Right lobe of liver (tissue), 6 donors: ENCODE data around the gene CXorf65. TPM values are rescaled to one million over a fixed set of nuclear protein-coding genes. Genes with fewer than 3 reads are reported as not detected.

ENCODE experiments used
- ATAC-seq, 4 donors: fragments of 200-7000 bp; cut with Tn5 transposase; one replicate each; pipeline ENCODE4 v1.9.1; 2020; ENCODE audit warnings: mild to moderate bottlenecking in 4 of 4, moderate library complexity in 4 of 4
- DNase-seq, 3 donors: peaks; one replicate each; pipeline ENCODE4 v3.0.0-alpha.2; 2020
- H3K27ac ChIP-seq, 3 donors: fragments of 200-600 bp; one replicate each; pipeline ENCODE4 v1.8.0; 2022
- H3K27me3 ChIP-seq, 2 donors: fragments of 200-600 bp; one replicate each; pipeline ENCODE4 v1.8.0; 2022
- H3K36me3 ChIP-seq, 4 donors: fragments of 200-600 bp; sonication (generic) in 1 of 4; one replicate each; pipeline versions ENCODE4 v1.5.1 to v1.8.0; 2017 to 2022; ENCODE audit warnings: control low read depth in 1 of 4
- H3K4me1 ChIP-seq, 4 donors: fragments of 200-600 bp; sonication (generic) in 1 of 4; one replicate each; pipeline versions ENCODE4 v1.5.1 to v1.8.0; 2017 to 2022; ENCODE audit warnings: control low read depth in 1 of 4
- H3K4me3 ChIP-seq, 3 donors: fragments of 200-600 bp; one replicate each; pipeline ENCODE4 v1.8.0; 2022
- H3K9me3 ChIP-seq, 4 donors: fragments of 200-600 bp; sonication (generic) in 1 of 4; one replicate each; pipeline versions ENCODE4 v1.5.1 to v1.8.0; 2017 to 2022; ENCODE audit warnings: control low read depth in 1 of 4
- POLR2A ChIP-seq: fragments of 450-650 bp; IDR thresholded peaks from one replicate; pipeline ENCODE4 v1.6.1; 2017; ENCODE audit warnings: antibody characterized with exemption, mild to moderate bottlenecking
- WGBS: methylation state at CpG from one replicate; pipeline ENCODE4 v1.1.6; 2018; ENCODE audit warnings: low coverage, low lambda C conversion rate; ENCODE audit not compliant: insufficient coverage; ENCODE audit errors: missing lambda C conversion rate; 5-methylcytosine and 5-hydroxymethylcytosine counted together
- intact Hi-C, 2 donors: fragments of 100-400 bp; cut with DNase I; formaldehyde crosslinking; loops; one replicate each; pipeline versions ENCODE4 v1.11.2 to v1.14.1; 2022
- total RNA-seq, 6 experiments: library from RNA; depleted of rRNA in 2 of 6; stranded (reverse); fragments of >200 nt in 2 of 6; fragmentation: NEBNext Ultra II Directional in 3 of 6; extraction: Animal tissue kit (Norgen Biotek cat#: 25700) in 3 of 6; gene quantifications; one replicate each; pipeline versions ENCODE4 v1.1.0 to v1.2.4, GENCODE V29; 2016 to 2023
- TF ChIP-seq, protein P1 (sequence below), 4 donors: fragments of 200-600 bp in 3 of 4; fragments of 450-650 bp in 1 of 4; IDR thresholded peaks; one replicate each; pipeline versions ENCODE4 v1.5.1 to v1.8.0; 2016 to 2022; ENCODE audit warnings: antibody characterized with exemption in 4 of 4, mild to moderate bottlenecking in 2 of 4
- donor health status: DM: no; HTN: yes; CAD: no.
- donor health status: DM: no; HTN: no; CAD: no.
- donor health status: DM: no; HTN: no; CAD: no.
- donor health status: DM: no; HTN: yes; CAD: no.
- donor health status: DM: no; HTN: yes; CAD: no.

Gene CXorf65
- total RNA-seq, 6 experiments from 2014 or later: not detected

DNA sequence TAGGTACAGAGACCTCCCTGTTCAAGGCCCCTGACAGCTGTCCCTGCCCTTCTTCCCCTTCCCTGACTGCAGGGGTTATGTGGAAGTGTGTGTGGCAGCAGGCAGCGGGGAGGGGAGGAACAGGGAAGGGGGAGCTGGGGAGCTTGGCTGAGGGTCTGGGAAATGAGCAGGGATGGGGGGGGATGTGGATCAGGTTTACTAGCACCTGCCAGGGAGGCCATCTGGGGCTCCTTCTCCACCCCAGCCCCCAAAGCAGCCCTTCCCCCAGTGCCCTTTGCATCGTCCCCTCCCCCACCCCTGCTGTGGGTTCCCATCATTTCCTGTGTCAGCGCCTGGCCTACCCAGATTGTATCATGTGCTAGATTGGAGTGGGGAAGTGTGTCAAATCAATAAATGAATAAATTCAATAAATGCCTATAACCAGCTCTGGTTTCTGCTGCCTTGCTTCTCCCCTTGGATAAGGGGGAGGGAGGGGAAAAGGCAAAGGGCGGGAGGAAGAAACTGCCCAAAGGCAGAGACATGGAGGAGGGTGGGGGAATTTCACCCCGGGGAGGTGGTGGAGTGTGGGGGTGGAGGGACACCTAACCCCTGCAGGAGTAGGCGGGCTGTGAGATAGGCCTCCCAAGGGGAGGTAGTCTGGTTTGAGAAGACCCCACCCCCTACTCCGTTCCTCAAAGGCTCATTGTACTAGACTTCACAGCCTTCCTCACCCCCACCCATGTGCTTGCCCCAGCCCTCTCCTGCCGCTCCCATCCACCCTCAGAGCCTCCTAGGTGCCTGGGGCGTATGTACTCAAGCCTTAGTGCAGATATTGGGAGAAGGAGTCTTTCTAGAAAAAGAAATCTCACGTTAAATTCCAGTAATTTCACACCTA lies 3.2 kb downstream of the CXorf65 start:
- no peaks in the 10 kb centered on the region for H3K9me3 ChIP-seq
- ATAC-seq (peak; percentile 40 to 59 (median 52)), DNase-seq (peak in 1 of 3 donors; percentile 49)
- intact Hi-C loops: no loop called here
- no peak overlapping the region for H3K4me3 ChIP-seq
- peak overlapping the region in 1 of 3 donors; percentile 8 for H3K27ac ChIP-seq
- H3K27me3 ChIP-seq: no peaks in the 10 kb centered on the region
- TF ChIP-seq, protein P1, sequence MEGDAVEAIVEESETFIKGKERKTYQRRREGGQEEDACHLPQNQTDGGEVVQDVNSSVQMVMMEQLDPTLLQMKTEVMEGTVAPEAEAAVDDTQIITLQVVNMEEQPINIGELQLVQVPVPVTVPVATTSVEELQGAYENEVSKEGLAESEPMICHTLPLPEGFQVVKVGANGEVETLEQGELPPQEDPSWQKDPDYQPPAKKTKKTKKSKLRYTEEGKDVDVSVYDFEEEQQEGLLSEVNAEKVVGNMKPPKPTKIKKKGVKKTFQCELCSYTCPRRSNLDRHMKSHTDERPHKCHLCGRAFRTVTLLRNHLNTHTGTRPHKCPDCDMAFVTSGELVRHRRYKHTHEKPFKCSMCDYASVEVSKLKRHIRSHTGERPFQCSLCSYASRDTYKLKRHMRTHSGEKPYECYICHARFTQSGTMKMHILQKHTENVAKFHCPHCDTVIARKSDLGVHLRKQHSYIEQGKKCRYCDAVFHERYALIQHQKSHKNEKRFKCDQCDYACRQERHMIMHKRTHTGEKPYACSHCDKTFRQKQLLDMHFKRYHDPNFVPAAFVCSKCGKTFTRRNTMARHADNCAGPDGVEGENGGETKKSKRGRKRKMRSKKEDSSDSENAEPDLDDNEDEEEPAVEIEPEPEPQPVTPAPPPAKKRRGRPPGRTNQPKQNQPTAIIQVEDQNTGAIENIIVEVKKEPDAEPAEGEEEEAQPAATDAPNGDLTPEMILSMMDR (IDR thresholded peaks at IDR 0.05): no peak
- no peak for TF ChIP-seq POLR2A
- H3K4me1 ChIP-seq: no peaks in the 10 kb centered on the region
- no peaks in the 10 kb centered on the region for H3K36me3 ChIP-seq
- 23% methylated on average over 6 of the region's 10 CpGs for WGBS

DNA sequence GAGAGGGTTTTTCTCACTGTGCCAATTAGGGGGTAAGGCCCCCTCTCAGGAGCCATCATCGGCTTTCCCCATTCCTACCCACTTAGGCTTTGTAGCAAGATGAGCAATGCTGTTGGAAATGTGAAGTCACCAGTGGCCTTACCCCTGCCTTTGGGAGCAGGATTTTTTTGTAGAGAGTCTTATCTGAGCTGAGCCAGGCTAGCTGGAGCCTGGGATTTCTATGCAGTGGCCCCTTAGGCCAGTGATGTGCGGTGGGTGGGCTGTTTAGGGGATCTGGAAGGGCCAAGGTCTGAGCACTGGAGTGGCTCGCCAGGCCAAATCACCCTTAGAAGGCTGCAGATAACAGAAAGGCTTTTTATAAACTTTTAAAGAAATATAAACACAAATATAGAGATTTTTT lies 4.2 kb downstream of the CXorf65 start:
- no peaks in the 10 kb centered on the region for H3K9me3 ChIP-seq
- intact Hi-C loops: no loop called here
- WGBS: 20% methylated on average over 2 of the region's 3 CpGs
- no peak for ATAC-seq
- H3K4me3 ChIP-seq: no peak overlapping the region
- TF ChIP-seq POLR2A: no peak
- TF ChIP-seq, protein P1 (IDR thresholded peaks at IDR 0.05): no peak
- no peaks in the 10 kb centered on the region for H3K36me3 ChIP-seq
- DNase-seq: no peak
- no peaks in the 10 kb centered on the region for H3K27me3 ChIP-seq
- H3K27ac ChIP-seq: no peak overlapping the region
- H3K4me1 ChIP-seq: no peaks in the 10 kb centered on the region

DNA sequence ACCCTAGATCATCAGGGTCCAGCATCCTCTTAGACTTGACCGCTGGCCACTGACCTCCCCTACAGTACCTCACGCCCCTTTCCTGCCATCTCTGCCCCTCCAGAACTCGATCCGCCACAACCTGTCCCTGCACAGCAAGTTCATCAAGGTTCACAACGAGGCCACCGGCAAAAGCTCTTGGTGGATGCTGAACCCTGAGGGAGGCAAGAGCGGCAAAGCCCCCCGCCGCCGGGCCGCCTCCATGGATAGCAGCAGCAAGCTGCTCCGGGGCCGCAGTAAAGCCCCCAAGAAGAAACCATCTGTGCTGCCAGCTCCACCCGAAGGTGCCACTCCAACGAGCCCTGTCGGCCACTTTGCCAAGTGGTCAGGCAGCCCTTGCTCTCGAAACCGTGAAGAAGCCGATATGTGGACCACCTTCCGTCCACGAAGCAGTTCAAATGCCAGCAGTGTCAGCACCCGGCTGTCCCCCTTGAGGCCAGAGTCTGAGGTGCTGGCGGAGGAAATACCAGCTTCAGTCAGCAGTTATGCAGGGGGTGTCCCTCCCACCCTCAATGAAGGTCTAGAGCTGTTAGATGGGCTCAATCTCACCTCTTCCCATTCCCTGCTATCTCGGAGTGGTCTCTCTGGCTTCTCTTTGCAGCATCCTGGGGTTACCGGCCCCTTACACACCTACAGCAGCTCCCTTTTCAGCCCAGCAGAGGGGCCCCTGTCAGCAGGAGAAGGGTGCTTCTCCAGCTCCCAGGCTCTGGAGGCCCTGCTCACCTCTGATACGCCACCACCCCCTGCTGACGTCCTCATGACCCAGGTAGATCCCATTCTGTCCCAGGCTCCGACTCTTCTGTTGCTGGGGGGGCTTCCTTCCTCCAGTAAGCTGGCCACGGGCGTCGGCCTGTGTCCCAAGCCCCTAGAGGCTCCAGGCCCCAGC lies 5.7 kb downstream of the CXorf65 start:
- Histone ChIP-seq H3K27ac (no peak overlapping the region), H3K4me3 (no peak overlapping the region), H3K36me3 (no peaks in the 10 kb centered on the region), H3K9me3 (no peaks in the 10 kb centered on the region), H3K27me3 (no peaks in the 10 kb centered on the region), H3K4me1 (no peaks in the 10 kb centered on the region)
- TF ChIP-seq, protein P1 (IDR thresholded peaks at IDR 0.05): no peak
- WGBS: 44% methylated on average over 12 of the region's 31 CpGs
- intact Hi-C loops: no loop called here
- DNase-seq (no peak), ATAC-seq (no peak)

DNA sequence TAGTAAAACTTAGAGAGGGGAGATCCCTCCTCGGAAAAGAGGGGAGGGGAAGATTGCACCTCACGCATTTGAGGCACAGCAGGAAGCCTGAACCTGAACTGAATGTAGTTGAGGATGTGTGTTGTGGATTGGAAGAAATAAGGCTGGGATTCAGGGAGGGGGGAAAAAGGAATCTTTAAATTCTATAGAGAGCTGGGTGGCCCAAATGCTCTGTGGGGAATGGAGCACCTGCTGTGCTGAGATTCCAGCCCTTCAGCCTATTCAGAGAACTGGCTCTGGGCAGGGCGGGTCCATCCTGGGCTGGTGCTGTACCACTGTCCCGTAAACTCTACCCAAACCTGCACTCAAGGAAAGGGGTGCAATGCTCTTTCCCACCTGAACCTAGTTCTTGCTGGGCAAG lies 6.8 kb downstream of the CXorf65 start:
- ATAC-seq: no peak

More for the DNA sequence above, 6.8 kb downstream of the CXorf65 start:
- WGBS: 51% methylated on average over 2 of the region's 4 CpGs
- H3K4me1 ChIP-seq: no peaks in the 10 kb centered on the region
- H3K36me3 ChIP-seq: no peaks in the 10 kb centered on the region
- no peak overlapping the region for H3K27ac ChIP-seq
- TF ChIP-seq POLR2A: no peak
- TF ChIP-seq, protein P1 (IDR thresholded peaks at IDR 0.05): no peak
- no peak overlapping the region for H3K4me3 ChIP-seq
- no peaks in the 10 kb centered on the region for H3K27me3 ChIP-seq
- no peaks in the 10 kb centered on the region for H3K9me3 ChIP-seq
- no peak for DNase-seq
- intact Hi-C loops: no loop called here
